ENCODE results near the gene LRCH4. TPM values are rescaled to one million over a fixed set of nuclear protein-coding genes. Genes with fewer than 3 reads are reported as not detected.
"Not testable (repeated sequence)": the region's sequence is repeated elsewhere in the genome, so short reads cannot be mapped to it uniquely, and the experiment has no call there.

The LRCH4 gene
- total RNA-seq, 6 experiments from 2014 or later = 34.7 to 40.6 (median 38.5) TPM

GRCh38 chr7:100532165-100533022 lies 53.5 kb downstream of the LRCH4 start:
- H3K27ac Mint-ChIP-seq = no peak overlapping the region
- H3K4me3 Mint-ChIP-seq = no peak overlapping the region
- TF ChIP-seq, protein P1, sequence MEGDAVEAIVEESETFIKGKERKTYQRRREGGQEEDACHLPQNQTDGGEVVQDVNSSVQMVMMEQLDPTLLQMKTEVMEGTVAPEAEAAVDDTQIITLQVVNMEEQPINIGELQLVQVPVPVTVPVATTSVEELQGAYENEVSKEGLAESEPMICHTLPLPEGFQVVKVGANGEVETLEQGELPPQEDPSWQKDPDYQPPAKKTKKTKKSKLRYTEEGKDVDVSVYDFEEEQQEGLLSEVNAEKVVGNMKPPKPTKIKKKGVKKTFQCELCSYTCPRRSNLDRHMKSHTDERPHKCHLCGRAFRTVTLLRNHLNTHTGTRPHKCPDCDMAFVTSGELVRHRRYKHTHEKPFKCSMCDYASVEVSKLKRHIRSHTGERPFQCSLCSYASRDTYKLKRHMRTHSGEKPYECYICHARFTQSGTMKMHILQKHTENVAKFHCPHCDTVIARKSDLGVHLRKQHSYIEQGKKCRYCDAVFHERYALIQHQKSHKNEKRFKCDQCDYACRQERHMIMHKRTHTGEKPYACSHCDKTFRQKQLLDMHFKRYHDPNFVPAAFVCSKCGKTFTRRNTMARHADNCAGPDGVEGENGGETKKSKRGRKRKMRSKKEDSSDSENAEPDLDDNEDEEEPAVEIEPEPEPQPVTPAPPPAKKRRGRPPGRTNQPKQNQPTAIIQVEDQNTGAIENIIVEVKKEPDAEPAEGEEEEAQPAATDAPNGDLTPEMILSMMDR (IDR thresholded peaks at IDR 0.05) = no peak
- no peaks in the 10 kb centered on the region for H3K4me1 Mint-ChIP-seq (ENCODE audit: low read depth)
- peaks cover 10% of the 10 kb centered on the region for H3K27me3 Mint-ChIP-seq (ENCODE audit: insufficient read depth)
- no peaks in the 10 kb centered on the region for H3K9me3 Mint-ChIP-seq
- H3K36me3 Mint-ChIP-seq (ENCODE audit: low read depth) = no peaks in the 10 kb centered on the region
- no peak for DNase-seq

DNA sequence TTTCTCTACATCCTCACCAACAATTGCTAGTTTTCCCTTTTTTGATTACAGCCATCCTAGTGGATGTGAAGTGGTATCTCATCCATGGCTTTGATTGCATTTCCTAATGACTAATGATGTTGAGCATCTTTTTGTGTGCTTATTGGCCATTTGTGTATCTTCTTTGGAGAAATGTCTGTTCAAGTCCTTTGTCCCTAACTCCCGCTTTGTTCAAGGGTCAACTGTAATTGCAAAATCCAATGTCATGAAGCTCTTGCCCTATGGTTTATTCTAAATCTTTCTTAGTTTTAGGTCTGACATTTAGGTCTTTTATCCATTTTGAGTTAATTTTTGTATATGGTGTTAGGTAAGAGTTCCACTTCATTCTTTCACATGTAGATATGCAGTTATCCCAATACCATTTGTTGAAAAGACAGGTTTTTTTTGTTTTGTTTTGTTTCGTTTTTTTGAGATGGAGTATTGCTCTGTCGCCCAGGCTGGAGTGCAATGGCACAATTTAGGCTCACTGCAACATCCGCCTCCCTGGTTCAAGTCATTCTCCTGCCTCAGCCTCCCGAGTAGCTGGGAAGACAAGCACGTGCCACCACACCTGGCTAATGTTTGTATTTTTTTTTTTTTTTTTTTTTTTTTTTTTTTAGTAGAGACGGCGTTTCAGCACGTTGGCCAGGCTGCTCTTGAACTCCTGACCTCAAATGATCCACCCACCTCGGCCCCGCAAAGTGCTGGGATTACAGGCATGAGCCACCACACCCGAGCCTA lies 57.6 kb downstream of the LRCH4 start:
- not testable (repeated sequence) for H3K27ac Mint-ChIP-seq; H3K4me1 Mint-ChIP-seq (ENCODE audit: low read depth); H3K36me3 Mint-ChIP-seq (ENCODE audit: low read depth); H3K9me3 Mint-ChIP-seq; H3K27me3 Mint-ChIP-seq (ENCODE audit: insufficient read depth); DNase-seq; H3K4me3 Mint-ChIP-seq

Other genes with a start within 250 kb of the LRCH4 start
- gene PILRB, start 228.0 kb downstream of the LRCH4 start, total RNA-seq (2021; fragmentation: NEBNext Ultra II Directional; extraction: Animal tissue kit (Norgen Biotek cat#: 25700)) = 10 to 100 TPM in 4 of 6 experiments, 1 to 10 TPM in 2; 7.0 to 12.6 (median 10.6) TPM
- under 1 TPM in 4 of 6 experiments, not detected in 2; 0.30 to 0.34 (median 0.31) TPM for gene PILRA, start 212.6 kb downstream of the LRCH4 start, total RNA-seq (2021; fragmentation: NEBNext Ultra II Directional; extraction: Animal tissue kit (Norgen Biotek cat#: 25700))
- 1 to 10 TPM in 4 of 6 experiments, under 1 TPM in 2; 0.55 to 1.7 (median 1.2) TPM for gene ZCWPW1, start 157.4 kb downstream of the LRCH4 start, total RNA-seq (2021; fragmentation: NEBNext Ultra II Directional; extraction: Animal tissue kit (Norgen Biotek cat#: 25700))
- 10 to 100 TPM; 38.7 to 42.9 (median 41.2) TPM for gene MEPCE, start 156.3 kb downstream of the LRCH4 start, total RNA-seq (2021; fragmentation: NEBNext Ultra II Directional; extraction: Animal tissue kit (Norgen Biotek cat#: 25700))
- 10 to 100 TPM; 22.9 to 33.6 (median 26.5) TPM for gene PPP1R35, start 149.6 kb downstream of the LRCH4 start, total RNA-seq (2021; fragmentation: NEBNext Ultra II Directional; extraction: Animal tissue kit (Norgen Biotek cat#: 25700))
- gene SPACDR, start 121.9 kb downstream of the LRCH4 start, total RNA-seq (2021; fragmentation: NEBNext Ultra II Directional; extraction: Animal tissue kit (Norgen Biotek cat#: 25700)) = 1 to 10 TPM in 3 of 6 experiments, under 1 TPM in 3; 0.66 to 1.6 (median 1.0) TPM
- gene TSC22D4, start 106.9 kb downstream of the LRCH4 start, total RNA-seq (2021; fragmentation: NEBNext Ultra II Directional; extraction: Animal tissue kit (Norgen Biotek cat#: 25700)) = 10 to 100 TPM; 50.6 to 54.5 (median 51.7) TPM
- under 1 TPM; 0.50 to 0.99 (median 0.86) TPM for gene NYAP1, start 102.2 kb downstream of the LRCH4 start, total RNA-seq (2021; fragmentation: NEBNext Ultra II Directional; extraction: Animal tissue kit (Norgen Biotek cat#: 25700))
- gene AGFG2, start 46.9 kb downstream of the LRCH4 start, total RNA-seq (2021; fragmentation: NEBNext Ultra II Directional; extraction: Animal tissue kit (Norgen Biotek cat#: 25700)) = 10 to 100 TPM; 14.4 to 21.4 (median 18.9) TPM
- under 1 TPM in 3 of 6 experiments, not detected in 3; 0.40 to 0.87 (median 0.55) TPM for gene SAP25, start 12.2 kb downstream of the LRCH4 start, total RNA-seq (2021; fragmentation: NEBNext Ultra II Directional; extraction: Animal tissue kit (Norgen Biotek cat#: 25700))
- gene FBXO24, start 199 bp upstream of the LRCH4 start, total RNA-seq (2021; fragmentation: NEBNext Ultra II Directional; extraction: Animal tissue kit (Norgen Biotek cat#: 25700)) = under 1 TPM; 0.20 to 0.47 (median 0.28) TPM
- 100 to 1,000 TPM; 291 to 396 (median 388) TPM for gene PCOLCE, start 16.2 kb upstream of the LRCH4 start, total RNA-seq (2021; fragmentation: NEBNext Ultra II Directional; extraction: Animal tissue kit (Norgen Biotek cat#: 25700))
- 10 to 100 TPM; 14.6 to 19.0 (median 17.4) TPM for gene MOSPD3, start 26.4 kb upstream of the LRCH4 start, total RNA-seq (2021; fragmentation: NEBNext Ultra II Directional; extraction: Animal tissue kit (Norgen Biotek cat#: 25700))
- 1 to 10 TPM in 1 of 6 experiments, under 1 TPM in 3, not detected in 2; 0.16 to 1.1 (median 0.27) TPM for gene TFR2, start 55.4 kb upstream of the LRCH4 start, total RNA-seq (2021; fragmentation: NEBNext Ultra II Directional; extraction: Animal tissue kit (Norgen Biotek cat#: 25700))
- gene ACTL6B, start 70.3 kb upstream of the LRCH4 start, total RNA-seq (2021; fragmentation: NEBNext Ultra II Directional; extraction: Animal tissue kit (Norgen Biotek cat#: 25700)) = not detected
- gene GNB2, start 87.6 kb upstream of the LRCH4 start, total RNA-seq (2021; fragmentation: NEBNext Ultra II Directional; extraction: Animal tissue kit (Norgen Biotek cat#: 25700)) = 100 to 1,000 TPM; 301 to 369 (median 322) TPM
- gene GIGYF1, start 108.1 kb upstream of the LRCH4 start, total RNA-seq (2021; fragmentation: NEBNext Ultra II Directional; extraction: Animal tissue kit (Norgen Biotek cat#: 25700)) = 10 to 100 TPM; 17.7 to 21.8 (median 19.2) TPM
- gene POP7, start 120.0 kb upstream of the LRCH4 start, total RNA-seq (2021; fragmentation: NEBNext Ultra II Directional; extraction: Animal tissue kit (Norgen Biotek cat#: 25700)) = 10 to 100 TPM; 30.2 to 42.2 (median 34.4) TPM
- gene EPO, start 134.3 kb upstream of the LRCH4 start, total RNA-seq (2021; fragmentation: NEBNext Ultra II Directional; extraction: Animal tissue kit (Norgen Biotek cat#: 25700)) = not detected
- not detected for gene ZAN, start 147.5 kb upstream of the LRCH4 start, total RNA-seq (2021; fragmentation: NEBNext Ultra II Directional; extraction: Animal tissue kit (Norgen Biotek cat#: 25700))
- gene EPHB4, start 241.4 kb upstream of the LRCH4 start, total RNA-seq (2021; fragmentation: NEBNext Ultra II Directional; extraction: Animal tissue kit (Norgen Biotek cat#: 25700)) = 1 to 10 TPM; 3.8 to 10.0 (median 4.6) TPM

All from HFFc6 (cell line).